ENCODE results near the gene NUFIP1. TPM values are rescaled to one million over a fixed set of nuclear protein-coding genes. Genes with fewer than 3 reads are reported as not detected.

NUFIP1 gene
- total RNA-seq, 4 donors from 2014 or later = 0.88 to 4.0 (median 3.7) TPM

DNA sequence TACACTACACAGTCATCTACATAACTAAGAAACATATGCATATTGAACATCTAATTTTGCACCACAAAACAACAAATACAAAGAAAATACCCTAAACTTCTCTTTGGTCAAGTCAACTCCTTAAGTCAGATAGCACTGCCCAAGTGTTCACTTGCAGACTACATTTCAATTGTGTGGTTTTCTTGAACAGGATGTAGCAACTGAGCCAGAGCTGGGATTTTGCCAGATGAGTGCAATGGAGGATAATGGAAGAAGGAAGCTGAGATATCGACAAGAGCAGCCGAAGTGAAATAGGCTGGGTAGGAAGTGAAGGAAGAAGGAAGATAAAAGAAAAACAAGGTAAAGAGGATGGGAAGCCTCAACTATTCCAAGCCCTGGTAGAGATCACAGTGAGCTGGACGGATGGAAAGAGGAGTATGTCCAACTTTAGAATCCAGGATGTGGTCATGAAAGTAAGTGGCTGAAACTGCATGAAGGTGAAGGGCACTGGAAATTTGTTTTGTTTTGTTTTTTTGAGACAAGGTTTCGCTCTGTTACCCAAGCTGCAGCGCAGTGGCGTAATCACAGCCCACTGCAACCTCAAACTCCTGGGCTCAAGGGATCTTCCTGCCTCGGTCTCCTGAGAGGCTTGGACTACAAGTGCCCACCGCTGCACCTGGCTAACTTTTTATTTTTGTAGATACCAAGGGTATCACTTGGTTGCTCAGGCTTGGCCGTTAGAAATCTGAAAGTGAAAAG lies 15.0 kb downstream of the NUFIP1 start:
- DNase-seq (ENCODE audit: low spot score in 2 of 2) = peak in 1 of 2 donors; percentile 56
- TF ChIP-seq CTCF (IDR thresholded peaks at IDR 0.05) (no peak), POLR2A (IDR thresholded peaks at IDR 0.05) (no peak)
- WGBS, 2 donors = 77 to 80% methylated on average over 9 of the region's 9 CpGs
- intact Hi-C loops (cut with DNase I; ENCODE audit: low total_unique reads) = loop anchor here (10.0 kb wide), 1 partner anchor 489 kb away; no protein-coding TSS in a partner anchor
- no peak overlapping the region for H3K4me3 ChIP-seq (ENCODE audit: low read depth, poor library complexity, severe bottlenecking)

DNA sequence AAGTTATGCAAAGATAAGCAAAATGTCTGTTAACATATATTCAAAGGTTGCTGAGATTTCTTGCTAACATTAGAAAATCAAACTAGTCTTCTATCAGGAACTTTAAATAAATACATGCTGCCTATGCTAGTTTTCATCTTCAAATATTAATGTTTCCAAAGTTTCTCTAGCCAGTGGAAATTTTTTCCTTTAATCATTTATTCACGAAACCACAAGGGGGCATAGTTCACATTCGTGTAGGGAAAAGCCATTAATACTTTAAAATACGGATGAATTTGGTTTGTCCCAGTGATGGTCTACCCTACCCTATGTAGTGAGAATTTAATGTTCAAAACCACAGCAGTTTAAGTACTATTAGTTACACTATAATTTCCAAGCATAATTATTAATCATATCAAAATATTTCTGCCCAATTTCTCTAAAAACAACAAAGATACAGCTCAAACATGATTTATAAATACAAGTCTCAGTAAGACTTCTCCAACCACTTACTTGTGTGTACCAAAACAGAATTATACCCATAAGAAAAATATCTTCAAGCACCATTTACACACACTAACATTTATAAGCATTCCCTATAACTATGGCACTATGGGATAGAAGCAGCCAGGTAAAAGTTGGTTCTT lies 16.2 kb downstream of the NUFIP1 start:
- WGBS, 2 donors = 7% methylated on average over 3 of the region's 3 CpGs
- TF ChIP-seq CTCF (IDR thresholded peaks at IDR 0.05) (no peak), POLR2A (IDR thresholded peaks at IDR 0.05) (no peak)
- no peak for DNase-seq (ENCODE audit: low spot score in 2 of 2)
- intact Hi-C loops (cut with DNase I; ENCODE audit: low total_unique reads) = loop anchor here (10.0 kb wide), 1 partner anchor 488 kb away; no protein-coding TSS in a partner anchor
- H3K4me3 ChIP-seq (ENCODE audit: low read depth, poor library complexity, severe bottlenecking) = no peak overlapping the region

GRCh38 chr13:44971656-44972595 lies 17.3 kb downstream of the NUFIP1 start:
- no peak for DNase-seq (ENCODE audit: low spot score in 2 of 2)
- TF ChIP-seq CTCF (IDR thresholded peaks at IDR 0.05) (no peak), POLR2A (IDR thresholded peaks at IDR 0.05) (no peak)
- intact Hi-C loops (cut with DNase I; ENCODE audit: low total_unique reads) = loop anchor here (10.0 kb wide), 1 partner anchor 487 kb away; no protein-coding TSS in a partner anchor
- WGBS, 2 donors = 85 to 88% methylated on average over 7 of the region's 7 CpGs
- H3K4me3 ChIP-seq (ENCODE audit: low read depth, poor library complexity, severe bottlenecking) = no peak overlapping the region

- intact Hi-C loops (cut with DNase I; ENCODE audit: low total_unique reads) = loop anchor here (10.0 kb wide), 1 partner anchor 485 kb away; no protein-coding TSS in a partner anchor
- 51 to 53% methylated on average over 4 of the region's 4 CpGs for whole genome bisulfite sequencing, 2 donors
- TF ChIP-seq CTCF (IDR thresholded peaks at IDR 0.05) (no peak), POLR2A (IDR thresholded peaks at IDR 0.05) (no peak)
- H3K4me3 ChIP-seq (ENCODE audit: low read depth, poor library complexity, severe bottlenecking) = no peak overlapping the region
- no peak for DNase-seq (ENCODE audit: low spot score in 2 of 2)
Observed at GRCh38 chr13:44969551-44970484, 19.5 kb downstream of the NUFIP1 start.

DNA sequence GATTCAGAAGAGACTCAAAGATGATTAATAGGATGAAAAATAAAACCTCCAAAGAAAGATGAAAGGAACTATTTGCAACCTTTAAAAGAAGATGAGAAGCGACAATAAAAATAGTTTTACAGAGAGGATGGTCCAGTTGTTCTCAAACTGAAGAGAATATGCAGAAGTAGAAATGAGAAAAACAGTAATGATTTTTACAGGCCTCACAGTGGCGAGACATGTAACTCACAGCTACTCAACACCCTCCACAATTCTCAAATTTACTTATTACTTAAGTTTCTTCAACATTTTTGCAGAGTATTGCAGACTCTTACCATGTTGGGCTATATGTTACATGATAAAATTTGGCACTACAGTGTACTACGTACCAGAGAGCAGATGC lies 20.8 kb downstream of the NUFIP1 start:
- 92 to 93% methylated on average over 3 of the region's 3 CpGs for WGBS, 2 donors
- intact Hi-C loops (cut with DNase I; ENCODE audit: low total_unique reads) = no loop called here
- DNase-seq (ENCODE audit: low spot score in 2 of 2) = no peak
- TF ChIP-seq CTCF (IDR thresholded peaks at IDR 0.05) = no peak
- no peak for TF ChIP-seq POLR2A (IDR thresholded peaks at IDR 0.05)
- no peak overlapping the region for H3K4me3 ChIP-seq (ENCODE audit: low read depth, poor library complexity, severe bottlenecking)

Data from lower leg skin (tissue), 4 donors.